Mesothelial cell of epicardium (in vitro differentiated cells): Measurements from ENCODE around the gene DISC1. TPM values are rescaled to one million over a fixed set of nuclear protein-coding genes. Genes with fewer than 3 reads are reported as not detected.
"Not testable (repeated sequence)": the region's sequence is repeated elsewhere in the genome, so short reads cannot be mapped to it uniquely, and the experiment has no call there.

Source experiments
- DNase-seq, 2 experiments: peaks; one replicate each; pipeline ENCODE4 v3.0.0; 2021; ENCODE audit warnings: low spot score in 2 of 2; ENCODE audit not compliant: unreplicated experiment in 2 of 2
- H3K27ac Mint-ChIP-seq: 2 replicates; pipeline ENCODE4 v1.8.0; 2021; ENCODE audit warnings: mixed read lengths
- H3K27me3 Mint-ChIP-seq: 2 replicates; pipeline ENCODE4 v1.8.0; 2021; ENCODE audit warnings: low read depth, mixed read lengths
- H3K36me3 Mint-ChIP-seq: 2 replicates; pipeline ENCODE4 v1.8.0; 2021; ENCODE audit warnings: mixed read lengths
- H3K4me1 Mint-ChIP-seq: 2 replicates; pipeline ENCODE4 v1.8.0; 2021; ENCODE audit warnings: mixed read lengths
- H3K4me3 Mint-ChIP-seq: 2 replicates; pipeline ENCODE4 v1.8.0; 2021; ENCODE audit warnings: mild to moderate bottlenecking, moderate library complexity, mixed read lengths
- H3K9me3 Mint-ChIP-seq: 2 replicates; pipeline ENCODE4 v1.8.0; 2021; ENCODE audit warnings: mixed read lengths
- CTCF ChIP-seq: fragments of 200-600 bp; sonication (generic); IDR thresholded peaks from one replicate; pipeline ENCODE4 v1.5.0; 2021; ENCODE audit warnings: antibody characterized with exemption; ENCODE audit not compliant: unreplicated experiment
- total RNA-seq: library from RNA; stranded (reverse); gene quantifications from 3 replicates; pipeline ENCODE4 v1.2.1, GENCODE V29; 2021

Gene DISC1
- total RNA-seq, 1 donor from 2014 or later, result 9.1 TPM

GRCh38 chr1:231724876-231725647, 98.5 kb downstream of the DISC1 start:
- peaks cover 1% of the 10 kb centered on the region for H3K36me3 Mint-ChIP-seq
- peaks cover 3% of the 10 kb centered on the region for H3K4me1 Mint-ChIP-seq
- no peak overlapping the region for H3K4me3 Mint-ChIP-seq
- no peaks in the 10 kb centered on the region for H3K9me3 Mint-ChIP-seq
- DNase-seq, result no peak
- no peak overlapping the region for H3K27ac Mint-ChIP-seq
- H3K27me3 Mint-ChIP-seq, result no peaks in the 10 kb centered on the region
- no peak for TF ChIP-seq CTCF

GRCh38 chr1:231727171-231727570, 100.6 kb downstream of the DISC1 start:
- H3K27ac Mint-ChIP-seq, result peak overlapping the region; percentile 32
- TF ChIP-seq CTCF, result no peak
- H3K27me3 Mint-ChIP-seq, result no peaks in the 10 kb centered on the region
- H3K4me1 Mint-ChIP-seq, result peaks cover 3% of the 10 kb centered on the region
- H3K4me3 Mint-ChIP-seq, result no peak overlapping the region
- no peak for DNase-seq
- H3K36me3 Mint-ChIP-seq, result peaks cover 1% of the 10 kb centered on the region
- H3K9me3 Mint-ChIP-seq, result peaks cover 9% of the 10 kb centered on the region

GRCh38 chr1:231728987-231729386, 102.4 kb downstream of the DISC1 start:
- not testable (repeated sequence) for H3K4me1 Mint-ChIP-seq, H3K27me3 Mint-ChIP-seq, H3K9me3 Mint-ChIP-seq, H3K4me3 Mint-ChIP-seq, DNase-seq, H3K36me3 Mint-ChIP-seq, H3K27ac Mint-ChIP-seq

GRCh38 chr1:231729544-231729943, 103.0 kb downstream of the DISC1 start:
- no peaks in the 10 kb centered on the region for H3K27me3 Mint-ChIP-seq
- TF ChIP-seq CTCF, result no peak
- H3K9me3 Mint-ChIP-seq, result peaks cover 9% of the 10 kb centered on the region
- H3K27ac Mint-ChIP-seq, result no peak overlapping the region
- H3K36me3 Mint-ChIP-seq, result no peaks in the 10 kb centered on the region
- no peak overlapping the region for H3K4me3 Mint-ChIP-seq
- DNase-seq, result no peak
- H3K4me1 Mint-ChIP-seq, result peaks cover 3% of the 10 kb centered on the region

GRCh38 chr1:231731268-231731667, 104.7 kb downstream of the DISC1 start:
- no peak overlapping the region for H3K27ac Mint-ChIP-seq
- H3K9me3 Mint-ChIP-seq, result peaks cover 13% of the 10 kb centered on the region
- no peak for DNase-seq
- no peaks in the 10 kb centered on the region for H3K27me3 Mint-ChIP-seq
- no peaks in the 10 kb centered on the region for H3K36me3 Mint-ChIP-seq
- peaks cover 3% of the 10 kb centered on the region for H3K4me1 Mint-ChIP-seq
- H3K4me3 Mint-ChIP-seq, result no peak overlapping the region
- TF ChIP-seq CTCF, result no peak

GRCh38 chr1:231733063-231733462, 106.5 kb downstream of the DISC1 start:
- Mint-ChIP-seq H3K9me3 (peaks cover 13% of the 10 kb centered on the region), H3K4me1 (no peaks in the 10 kb centered on the region), H3K4me3 (no peak overlapping the region), H3K27ac (no peak overlapping the region), H3K36me3 (no peaks in the 10 kb centered on the region), H3K27me3 (no peaks in the 10 kb centered on the region)
- TF ChIP-seq CTCF, result no peak
- DNase-seq, result no peak
